HL-60 (cell line): ENCODE measurements around the gene TMCO4.

Source experiments
- GABPA ChIP-seq: IDR thresholded peaks from 2 replicates; pipeline ENCODE4 v1.6.1; 2012; ENCODE audit warnings: low read depth
- POLR2AphosphoS5 ChIP-seq: IDR thresholded peaks from 2 replicates; pipeline ENCODE4 v1.6.1; 2012; ENCODE audit warnings: low read depth
- TF ChIP-seq, protein P1 (sequence below): IDR thresholded peaks from one replicate; pipeline ENCODE4 v1.5.1; 2011; ENCODE audit warnings: low read length, control low read depth, inconsistent platforms; ENCODE audit not compliant: insufficient read depth
- TF ChIP-seq, protein P2 (sequence below): IDR thresholded peaks from 2 replicates; pipeline ENCODE4 v1.6.1; 2012; ENCODE audit warnings: low read depth; ENCODE audit not compliant: insufficient replicate concordance

DNA sequence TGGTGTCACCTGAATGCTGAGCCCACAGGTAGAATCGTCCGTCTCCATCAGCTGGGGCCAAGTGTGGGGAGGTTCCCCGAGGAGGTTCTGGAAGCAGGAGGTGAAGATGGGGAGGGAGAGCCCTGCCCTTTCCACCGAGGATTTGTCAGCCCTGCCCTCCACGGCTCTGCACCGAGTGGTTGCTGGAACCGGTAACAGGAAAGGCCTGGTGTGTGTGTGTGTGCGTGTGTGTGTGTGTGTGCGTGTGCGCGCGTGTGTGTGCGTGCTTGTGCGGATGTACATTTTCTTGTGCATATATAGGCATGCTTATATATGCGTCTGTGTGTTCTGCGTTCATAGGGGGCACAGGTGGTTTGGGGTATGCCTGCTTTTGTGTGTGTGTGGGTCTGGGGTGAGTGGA is 152.1 kb downstream of the TMCO4 start:
- TF ChIP-seq, protein P1, sequence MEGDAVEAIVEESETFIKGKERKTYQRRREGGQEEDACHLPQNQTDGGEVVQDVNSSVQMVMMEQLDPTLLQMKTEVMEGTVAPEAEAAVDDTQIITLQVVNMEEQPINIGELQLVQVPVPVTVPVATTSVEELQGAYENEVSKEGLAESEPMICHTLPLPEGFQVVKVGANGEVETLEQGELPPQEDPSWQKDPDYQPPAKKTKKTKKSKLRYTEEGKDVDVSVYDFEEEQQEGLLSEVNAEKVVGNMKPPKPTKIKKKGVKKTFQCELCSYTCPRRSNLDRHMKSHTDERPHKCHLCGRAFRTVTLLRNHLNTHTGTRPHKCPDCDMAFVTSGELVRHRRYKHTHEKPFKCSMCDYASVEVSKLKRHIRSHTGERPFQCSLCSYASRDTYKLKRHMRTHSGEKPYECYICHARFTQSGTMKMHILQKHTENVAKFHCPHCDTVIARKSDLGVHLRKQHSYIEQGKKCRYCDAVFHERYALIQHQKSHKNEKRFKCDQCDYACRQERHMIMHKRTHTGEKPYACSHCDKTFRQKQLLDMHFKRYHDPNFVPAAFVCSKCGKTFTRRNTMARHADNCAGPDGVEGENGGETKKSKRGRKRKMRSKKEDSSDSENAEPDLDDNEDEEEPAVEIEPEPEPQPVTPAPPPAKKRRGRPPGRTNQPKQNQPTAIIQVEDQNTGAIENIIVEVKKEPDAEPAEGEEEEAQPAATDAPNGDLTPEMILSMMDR: no peak
- TF ChIP-seq, protein P2, sequence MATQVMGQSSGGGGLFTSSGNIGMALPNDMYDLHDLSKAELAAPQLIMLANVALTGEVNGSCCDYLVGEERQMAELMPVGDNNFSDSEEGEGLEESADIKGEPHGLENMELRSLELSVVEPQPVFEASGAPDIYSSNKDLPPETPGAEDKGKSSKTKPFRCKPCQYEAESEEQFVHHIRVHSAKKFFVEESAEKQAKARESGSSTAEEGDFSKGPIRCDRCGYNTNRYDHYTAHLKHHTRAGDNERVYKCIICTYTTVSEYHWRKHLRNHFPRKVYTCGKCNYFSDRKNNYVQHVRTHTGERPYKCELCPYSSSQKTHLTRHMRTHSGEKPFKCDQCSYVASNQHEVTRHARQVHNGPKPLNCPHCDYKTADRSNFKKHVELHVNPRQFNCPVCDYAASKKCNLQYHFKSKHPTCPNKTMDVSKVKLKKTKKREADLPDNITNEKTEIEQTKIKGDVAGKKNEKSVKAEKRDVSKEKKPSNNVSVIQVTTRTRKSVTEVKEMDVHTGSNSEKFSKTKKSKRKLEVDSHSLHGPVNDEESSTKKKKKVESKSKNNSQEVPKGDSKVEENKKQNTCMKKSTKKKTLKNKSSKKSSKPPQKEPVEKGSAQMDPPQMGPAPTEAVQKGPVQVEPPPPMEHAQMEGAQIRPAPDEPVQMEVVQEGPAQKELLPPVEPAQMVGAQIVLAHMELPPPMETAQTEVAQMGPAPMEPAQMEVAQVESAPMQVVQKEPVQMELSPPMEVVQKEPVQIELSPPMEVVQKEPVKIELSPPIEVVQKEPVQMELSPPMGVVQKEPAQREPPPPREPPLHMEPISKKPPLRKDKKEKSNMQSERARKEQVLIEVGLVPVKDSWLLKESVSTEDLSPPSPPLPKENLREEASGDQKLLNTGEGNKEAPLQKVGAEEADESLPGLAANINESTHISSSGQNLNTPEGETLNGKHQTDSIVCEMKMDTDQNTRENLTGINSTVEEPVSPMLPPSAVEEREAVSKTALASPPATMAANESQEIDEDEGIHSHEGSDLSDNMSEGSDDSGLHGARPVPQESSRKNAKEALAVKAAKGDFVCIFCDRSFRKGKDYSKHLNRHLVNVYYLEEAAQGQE: no peak
- TF ChIP-seq POLR2AphosphoS5 (no peak), GABPA (no peak)
